GM21723 (cell line): ENCODE results near the gene IFNA8.
"Not testable (repeated sequence)": the region's sequence is repeated elsewhere in the genome, so short reads cannot be mapped to it uniquely, and the experiment has no call there.

ENCODE experiments used
- ATAC-seq: cut with Tn5 transposase; IDR thresholded peaks from one replicate; pipeline ENCODE4 v1.9.1; 2021; ENCODE audit warnings: mild to moderate bottlenecking, moderate library complexity; ENCODE audit not compliant: unreplicated experiment

The IFNA8 gene

DNA sequence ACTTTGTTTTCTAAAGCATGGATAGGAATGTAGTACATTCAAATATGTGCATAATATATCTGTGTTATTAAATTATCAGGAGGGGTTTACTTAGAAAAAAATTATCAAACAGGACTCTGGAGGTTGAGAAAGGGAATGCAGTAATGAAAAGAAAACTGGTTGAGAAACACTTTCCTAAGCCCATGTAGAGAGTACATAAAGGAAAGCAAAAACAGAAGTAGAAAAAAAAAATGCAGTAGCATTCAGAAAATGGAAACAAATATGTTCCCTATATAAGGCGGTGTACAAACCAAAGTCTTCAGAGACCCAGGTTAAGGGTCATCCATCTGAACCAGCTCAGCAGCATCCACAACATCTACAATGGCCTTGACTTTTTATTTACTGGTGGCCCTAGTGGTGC lies at the start of gene IFNA8:
Gene IFNA8 (plus strand): TSS at position 301 of the 400 bp plus-strand sequence. CDS start 60 bp downstream, at position 361.
- no peak for ATAC-seq

- ATAC-seq = no peak
Measured at GRCh38 chr9:21362287-21362686, 46.6 kb upstream of the IFNA8 start.

- ATAC-seq = peak; percentile 93
Measured at GRCh38 chr9:21367169-21367568, 41.7 kb upstream of the IFNA8 start.

- no peak for ATAC-seq
Measured at GRCh38 chr9:21367957-21368356, 41.0 kb upstream of the IFNA8 start, which contains the start of gene IFNA13. IFNA13 (minus strand) TSS chr9:21368057; CDS start chr9:21368010, 47 bp downstream.

DNA sequence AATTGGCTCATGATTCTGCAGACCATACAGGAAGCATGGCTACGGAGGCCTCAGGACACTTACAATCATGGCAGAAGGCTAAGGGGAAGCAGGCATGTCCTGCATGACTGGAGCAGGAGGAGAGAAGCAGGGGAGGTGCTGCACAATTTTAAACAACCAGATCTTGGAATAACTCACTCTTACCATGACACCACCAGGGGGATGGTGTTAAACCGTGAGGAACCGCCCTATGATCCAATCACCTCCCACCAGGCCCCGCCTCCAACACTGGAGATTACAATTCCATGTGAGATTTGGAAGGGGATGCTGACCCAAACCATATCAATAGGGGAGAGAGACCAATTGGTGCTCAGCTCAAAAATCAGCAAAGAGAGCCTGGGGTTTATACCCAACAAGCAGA lies 37.5 kb upstream of the IFNA8 start:
- ATAC-seq = not testable (repeated sequence)

DNA sequence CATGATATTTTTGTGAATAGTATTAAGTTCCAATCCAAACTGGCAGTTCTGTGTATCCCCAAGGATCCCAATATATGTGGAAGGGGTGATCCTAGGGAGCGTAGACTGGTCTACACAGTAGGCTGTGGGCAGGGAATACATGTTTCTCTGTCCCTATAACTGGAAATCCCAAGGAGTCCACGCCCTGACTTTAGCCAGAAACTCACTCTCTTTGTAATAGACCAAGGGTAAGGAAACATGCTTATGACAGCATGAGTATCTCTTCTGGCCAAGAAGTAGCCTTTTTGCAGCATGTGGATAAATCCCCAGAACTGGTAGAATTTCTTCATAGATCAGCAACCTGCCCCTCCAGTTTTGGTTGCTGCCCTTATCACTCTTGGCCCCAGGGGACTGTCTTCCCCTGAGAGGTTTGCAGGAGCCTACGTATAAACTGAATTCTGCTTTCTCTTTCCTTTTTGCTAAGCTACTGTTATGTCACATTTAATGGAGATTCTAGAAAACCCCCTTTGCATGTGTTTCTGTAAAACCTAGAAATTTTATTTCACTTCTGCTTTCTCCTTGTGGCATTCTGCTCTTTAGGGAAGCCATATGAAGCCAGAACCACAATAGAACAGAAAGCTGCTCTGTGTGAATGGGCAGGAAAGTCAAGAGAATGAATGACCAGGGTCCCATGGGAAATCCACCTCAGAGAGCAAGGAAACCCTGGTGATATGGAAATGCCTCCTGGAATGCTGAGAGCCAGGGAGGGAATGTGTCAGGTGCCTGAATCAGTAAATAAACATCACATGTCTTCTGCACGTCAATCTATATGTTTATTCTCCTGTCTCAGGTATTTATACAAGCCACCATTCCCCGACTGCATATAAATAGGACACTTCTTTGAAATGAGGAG lies 27.2 kb upstream of the IFNA8 start:
- peak; percentile 98 for ATAC-seq

DNA sequence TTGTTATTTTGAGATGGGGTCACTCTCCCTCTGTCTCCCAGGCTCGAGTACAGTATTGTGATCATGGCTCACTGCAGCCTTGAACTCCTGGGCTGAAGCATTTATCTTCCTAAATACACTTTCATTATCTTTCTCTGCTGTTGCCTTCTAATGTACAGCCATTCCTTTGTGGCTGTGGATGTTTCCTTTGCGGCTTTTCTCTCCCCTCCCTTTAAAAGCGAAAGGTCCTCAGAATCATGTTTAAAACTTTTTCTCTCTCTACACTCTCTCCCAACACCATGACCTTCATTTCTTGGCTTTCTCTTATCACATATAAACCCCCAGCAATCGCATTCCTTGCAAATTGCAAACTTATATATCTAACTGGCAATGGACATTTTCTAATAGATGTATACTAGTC lies 25.3 kb upstream of the IFNA8 start:
- ATAC-seq = no peak

DNA sequence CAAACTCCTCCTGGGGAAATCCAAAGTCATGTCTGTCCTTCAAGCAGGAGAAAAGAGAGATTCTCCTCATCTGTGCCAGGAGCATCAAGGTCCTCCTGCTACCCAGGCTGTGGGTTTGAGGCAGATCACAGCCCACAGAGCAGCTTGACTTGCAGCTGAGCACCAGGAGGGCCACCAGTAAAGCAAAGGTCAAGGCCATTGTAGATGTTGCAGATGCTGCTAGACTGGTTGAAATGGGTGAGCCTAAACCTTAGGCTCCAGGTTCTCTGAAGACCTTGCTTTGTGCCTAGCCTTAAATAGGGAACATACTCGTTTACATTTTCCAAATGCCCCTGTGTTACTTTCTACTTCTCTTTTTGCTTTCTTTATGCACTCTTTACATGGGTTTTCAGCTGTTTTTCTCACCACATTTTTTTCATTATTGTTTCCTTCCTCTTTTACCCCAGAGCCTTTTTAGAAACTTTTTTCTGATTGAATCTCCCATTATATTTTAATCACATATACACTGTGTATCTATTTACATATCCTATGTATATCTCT lies 23.7 kb upstream of the IFNA8 start, which contains the start of gene IFNA2:
Gene IFNA2 (minus strand): TSS at position 268 of the 540 bp plus-strand sequence. CDS start 69 bp downstream, at position 199.
- peak; percentile 26 for ATAC-seq

DNA sequence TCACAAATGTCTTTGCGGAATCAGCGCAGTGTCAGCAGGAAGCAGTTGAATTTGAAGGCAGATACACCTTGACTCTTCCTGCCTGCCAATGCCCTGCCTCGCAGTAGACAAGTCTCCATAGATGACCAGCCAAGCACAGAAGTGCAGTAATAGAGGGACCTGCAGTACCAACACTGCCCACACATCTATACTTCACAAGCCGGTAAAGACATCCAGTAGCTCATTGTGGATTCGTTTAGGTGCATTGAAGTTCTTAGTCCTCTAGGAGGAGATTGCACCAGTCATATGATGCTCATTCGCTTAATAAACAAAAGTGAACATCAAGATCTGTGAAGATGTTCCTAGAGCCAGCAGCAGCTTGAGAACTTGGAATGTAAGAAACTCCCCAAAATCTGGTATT lies 16.6 kb upstream of the IFNA8 start:
- peak; percentile 70 for ATAC-seq

GRCh38 chr9:21395778-21396717 lies 12.9 kb upstream of the IFNA8 start:
- peak; percentile 82 for ATAC-seq

DNA sequence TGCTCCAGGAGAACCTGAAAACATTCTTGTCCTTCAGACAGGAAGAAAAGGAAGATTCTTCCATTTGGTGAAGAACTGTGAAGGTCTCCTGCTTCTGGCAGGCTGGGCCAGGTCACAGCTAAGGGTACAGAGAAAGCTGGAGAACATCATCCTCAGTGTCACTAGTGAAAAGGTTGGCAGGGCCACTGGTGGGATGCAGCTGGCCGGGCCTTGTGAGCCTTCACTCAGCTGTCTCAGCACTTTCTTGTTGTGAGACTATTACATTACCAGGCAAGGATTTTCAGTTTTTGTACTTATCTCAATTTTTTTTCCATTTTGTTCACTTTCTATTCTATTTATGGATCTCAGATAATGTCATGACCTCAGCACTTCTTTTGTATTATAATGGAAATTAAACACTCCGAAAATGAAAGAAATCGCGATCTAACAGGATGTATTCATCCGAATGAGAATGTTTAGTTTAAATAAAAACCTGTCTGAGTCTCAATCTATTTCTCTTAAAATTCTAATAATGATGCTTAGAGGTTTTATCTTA lies 9.9 kb upstream of the IFNA8 start:
- no peak for ATAC-seq

DNA sequence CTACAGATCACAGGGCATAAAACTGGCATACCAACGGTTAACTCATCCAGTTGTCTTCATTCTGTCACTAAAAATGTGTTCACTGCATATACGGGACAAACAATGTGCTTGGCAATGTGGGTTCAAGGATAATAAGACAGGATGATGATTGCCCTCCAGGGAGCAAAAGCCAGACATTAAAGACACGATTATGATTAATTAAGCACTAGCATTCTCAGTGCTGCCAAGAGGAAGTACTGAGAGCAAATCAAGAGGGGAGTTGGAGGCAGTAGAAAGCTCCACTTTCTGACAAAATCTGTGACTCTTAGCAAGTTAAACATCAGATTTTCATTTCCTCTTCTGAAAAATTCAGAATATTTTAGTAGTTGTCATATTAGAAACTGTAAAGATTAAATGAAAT lies 9.0 kb upstream of the IFNA8 start:
- ATAC-seq = no peak

DNA sequence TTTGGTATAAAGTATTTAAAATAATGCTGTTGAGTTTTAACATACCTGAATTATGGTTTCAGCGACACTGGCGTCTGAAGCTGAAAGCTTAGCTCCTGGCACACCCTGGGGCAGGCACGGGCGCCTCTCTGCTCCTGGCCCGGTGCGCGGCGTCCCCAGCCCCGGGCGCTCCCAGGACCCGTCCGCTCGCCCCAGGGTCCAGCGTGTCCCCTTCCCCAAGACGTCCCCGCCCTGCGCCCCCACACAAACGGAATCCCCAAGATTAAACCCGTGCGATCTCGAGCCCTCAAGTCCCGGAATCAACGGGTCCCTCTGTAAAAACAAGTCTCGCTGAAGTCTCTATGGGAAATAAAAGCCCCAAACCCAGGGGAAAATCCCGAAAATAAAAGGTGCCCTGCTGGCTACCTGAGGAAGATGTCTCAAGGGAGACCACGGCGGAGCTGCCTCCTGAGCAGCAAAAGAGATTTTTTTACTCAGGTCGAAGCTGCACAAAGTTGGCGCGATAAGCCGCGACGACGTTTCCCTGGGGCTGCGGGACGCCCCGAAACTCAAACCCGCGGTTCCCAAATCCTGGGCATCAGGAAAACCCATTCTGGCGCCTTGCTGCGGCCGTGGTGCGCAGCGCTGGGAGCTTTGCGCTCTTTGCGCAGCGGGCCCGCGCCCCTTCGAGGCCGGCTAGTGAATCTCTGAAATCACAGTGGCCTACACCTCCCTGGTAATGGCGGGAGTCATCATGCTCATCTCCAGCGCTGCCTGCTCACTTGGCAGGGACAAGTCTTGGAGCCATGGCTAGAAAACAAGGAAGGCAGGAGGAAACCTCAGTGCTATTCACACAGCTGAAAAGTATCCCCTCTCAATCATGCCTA lies 6.3 kb upstream of the IFNA8 start:
- ATAC-seq = no peak

DNA sequence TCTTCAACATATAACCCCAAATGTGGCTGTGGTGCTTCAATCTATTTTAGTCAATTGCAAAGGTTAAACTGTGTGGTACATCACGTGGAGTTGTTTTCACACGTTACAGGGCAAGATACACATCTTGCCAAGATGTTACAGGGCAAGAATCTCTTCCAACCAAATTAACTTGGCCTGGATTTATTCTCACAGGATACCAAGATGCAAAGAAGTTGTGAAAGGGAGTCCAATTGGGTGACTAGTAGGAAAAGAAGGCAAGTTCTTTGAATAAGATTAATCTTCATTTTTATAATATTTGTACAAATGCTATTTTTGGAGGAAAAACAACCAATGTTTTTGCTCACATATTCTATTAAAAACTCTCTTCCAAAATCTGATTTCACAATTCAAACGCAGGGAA lies 4.8 kb upstream of the IFNA8 start:
- ATAC-seq = no peak

GRCh38 chr9:21412107-21412506 lies 3.2 kb downstream of the IFNA8 start:
- ATAC-seq = peak; percentile 72

DNA sequence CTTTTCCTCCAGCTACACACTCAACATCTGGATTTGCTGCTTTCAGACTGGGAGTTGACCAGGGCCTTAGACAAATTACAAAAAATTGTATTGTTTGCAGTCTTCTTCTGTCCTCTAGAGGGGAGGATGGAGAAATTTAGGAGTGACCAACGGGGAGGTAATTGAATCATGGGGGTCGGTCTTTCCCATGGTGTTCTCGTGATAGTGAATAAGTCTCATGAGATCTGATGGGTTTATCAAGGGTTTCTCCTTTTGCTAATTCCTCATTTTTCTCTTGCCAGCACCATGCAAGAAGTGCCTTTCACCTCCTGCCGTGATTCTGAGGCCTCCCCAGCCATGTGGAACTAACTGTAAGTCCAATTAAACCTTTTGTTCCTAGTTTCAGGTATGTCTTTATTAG lies 4.2 kb downstream of the IFNA8 start:
- no peak for ATAC-seq

DNA sequence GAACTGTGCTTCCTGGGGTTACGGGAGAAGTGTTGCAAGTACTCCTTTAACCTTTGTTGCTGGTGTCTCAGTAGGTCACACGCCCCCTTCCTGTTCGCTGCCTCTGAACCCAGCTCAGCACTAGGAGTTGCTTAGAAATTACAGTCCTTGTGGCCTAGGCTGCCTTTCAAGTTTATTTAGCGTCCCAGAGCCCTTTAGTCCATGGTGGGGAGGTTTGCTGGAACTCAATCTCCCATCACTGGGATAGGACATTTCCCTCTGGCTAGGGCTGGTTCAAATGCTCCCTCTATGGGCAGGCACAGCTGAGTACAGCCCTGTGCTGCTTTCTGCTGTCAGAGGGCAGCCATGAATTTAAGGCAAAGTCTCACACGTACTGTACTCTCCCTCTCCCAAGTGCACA lies 4.7 kb downstream of the IFNA8 start:
- no peak for ATAC-seq

DNA sequence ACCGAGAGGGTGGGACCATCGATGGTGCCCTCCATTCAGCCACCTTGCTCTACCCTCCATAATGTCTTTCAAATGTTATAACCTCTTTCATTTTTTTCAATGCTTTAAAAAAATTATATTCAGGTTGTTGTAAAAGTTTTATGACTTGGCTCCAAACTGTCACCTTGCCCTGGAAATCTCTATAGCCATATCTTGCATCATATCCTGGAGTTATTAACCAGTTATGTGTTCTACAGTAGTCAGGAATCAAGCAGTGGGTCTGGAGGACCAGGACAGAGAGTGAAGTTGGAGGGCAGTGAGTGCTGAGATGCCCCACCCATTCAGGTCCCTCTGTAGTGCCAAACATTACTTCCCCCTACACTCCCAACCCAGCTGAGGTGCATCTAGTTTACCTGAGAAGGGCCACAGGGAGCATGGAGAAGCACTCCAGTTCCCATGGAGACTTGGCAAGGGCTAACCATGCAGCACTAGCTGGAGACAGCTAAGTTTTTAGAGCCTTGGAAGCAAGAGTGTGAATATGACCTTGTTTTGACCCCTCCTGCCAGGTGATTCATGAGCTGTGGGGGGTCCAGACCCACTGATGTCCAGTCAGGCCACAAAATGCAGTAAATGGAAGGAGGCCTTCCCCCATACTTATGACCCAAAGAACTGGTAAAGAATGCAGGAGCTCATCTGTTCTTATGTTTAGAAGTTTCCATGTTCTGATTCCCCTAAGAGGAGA lies 5.5 kb downstream of the IFNA8 start:
- ATAC-seq = no peak
